GM15510 (cell line): ENCODE measurements around the gene CSTF3.

Experiments
- POLR2A ChIP-seq: IDR thresholded peaks from 3 replicates; pipeline ENCODE4 v1.6.1; 2011; ENCODE audit warnings: borderline replicate concordance; ENCODE audit not compliant: insufficient read length; ENCODE audit errors: extremely low read depth

CSTF3 gene

DNA sequence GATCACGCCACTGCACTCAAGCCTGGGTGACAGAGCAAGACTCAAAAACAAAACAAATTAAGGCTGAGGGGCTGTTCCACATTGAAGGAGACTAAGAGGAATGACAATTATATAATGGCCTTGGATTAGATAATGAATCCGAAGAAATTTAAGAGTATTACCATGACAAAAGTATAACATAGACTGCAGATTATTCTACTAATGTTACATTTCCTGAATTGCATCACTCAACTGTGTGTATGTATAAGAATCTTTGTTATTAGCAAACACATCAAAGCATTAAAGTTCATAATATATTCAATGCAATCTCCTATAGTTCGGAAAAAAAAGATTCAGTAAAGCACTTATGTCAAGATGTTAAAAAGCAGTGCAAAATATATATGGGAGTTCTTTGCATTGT, 27.5 kb downstream of the CSTF3 start:
- TF ChIP-seq POLR2A: no peak

DNA sequence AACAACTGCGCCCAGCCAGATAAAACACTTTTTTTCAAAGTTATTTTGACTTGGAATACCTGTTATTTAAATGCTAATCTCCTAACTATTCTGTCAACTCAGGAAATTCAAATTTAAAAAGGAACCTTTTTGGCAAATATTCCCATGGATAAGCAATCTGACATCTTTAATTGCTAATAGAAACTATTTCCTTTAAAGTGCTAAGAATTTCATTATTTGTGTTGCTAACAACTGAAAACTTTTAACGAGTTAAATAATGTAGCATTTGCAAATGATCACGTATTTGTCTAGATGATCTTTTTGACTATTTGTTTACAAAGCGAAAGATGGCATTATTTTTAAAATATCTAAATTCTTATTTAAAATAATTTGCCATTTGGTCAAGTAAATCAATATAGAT, 28.8 kb downstream of the CSTF3 start:
- no peak for TF ChIP-seq POLR2A

DNA sequence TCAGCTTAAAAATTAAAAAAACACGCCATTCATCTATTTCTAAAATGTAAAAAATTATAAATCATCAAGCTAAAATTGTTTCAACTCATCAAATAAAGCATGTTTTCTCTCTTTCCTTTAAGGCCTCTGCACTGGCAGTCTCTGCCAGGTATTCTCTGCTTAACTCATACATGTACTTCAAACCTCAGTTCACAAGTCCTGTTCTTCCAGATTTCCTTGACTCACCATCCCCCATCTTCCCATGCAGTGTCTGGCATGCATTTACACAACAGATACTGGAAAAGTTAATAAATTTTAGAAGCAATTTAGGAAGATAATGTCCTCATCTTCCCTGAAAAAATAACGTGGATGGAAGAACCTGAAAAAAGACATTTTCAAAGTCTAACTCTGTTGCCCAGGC, 32.5 kb downstream of the CSTF3 start:
- TF ChIP-seq POLR2A: no peak

DNA sequence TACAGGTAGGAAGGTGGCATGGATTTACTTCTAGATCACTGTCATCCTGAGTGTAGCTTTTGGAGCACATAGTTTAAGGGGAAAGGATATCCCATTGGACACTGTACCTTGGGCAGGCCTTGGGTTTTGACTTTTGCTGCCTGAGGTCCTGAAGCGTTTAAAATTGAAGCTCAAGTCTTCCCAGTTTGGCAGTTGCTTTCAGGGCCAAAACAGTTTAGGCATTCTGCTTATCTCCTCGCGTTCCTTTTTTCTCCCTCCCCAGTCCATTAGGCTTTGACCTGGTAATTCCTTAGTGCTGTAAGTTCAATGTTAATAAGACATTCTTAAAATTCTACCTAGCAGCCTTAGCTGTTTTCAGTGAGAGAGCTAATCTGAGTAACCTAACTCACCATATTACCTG, 35.7 kb downstream of the CSTF3 start:
- no peak for TF ChIP-seq POLR2A

DNA sequence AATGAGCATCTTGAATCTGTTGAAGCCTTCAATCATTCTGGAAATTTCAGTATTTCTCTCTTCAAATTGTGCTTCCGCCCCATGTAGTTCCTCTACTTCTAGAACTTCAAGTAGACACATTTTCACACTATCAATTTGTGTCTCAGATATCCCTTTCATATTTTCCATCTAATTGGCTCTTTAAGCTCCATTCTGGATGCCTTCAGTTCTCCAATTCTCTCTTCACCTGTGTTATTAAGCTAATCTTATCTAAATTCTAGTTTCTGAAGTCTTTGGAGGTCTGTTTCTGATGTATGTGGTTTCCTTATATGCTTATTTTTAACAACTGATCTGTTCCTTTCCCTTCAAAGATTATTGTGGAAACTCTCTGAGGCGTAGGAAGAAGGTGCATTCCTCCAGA, 36.3 kb downstream of the CSTF3 start:
- TF ChIP-seq POLR2A: no peak

DNA sequence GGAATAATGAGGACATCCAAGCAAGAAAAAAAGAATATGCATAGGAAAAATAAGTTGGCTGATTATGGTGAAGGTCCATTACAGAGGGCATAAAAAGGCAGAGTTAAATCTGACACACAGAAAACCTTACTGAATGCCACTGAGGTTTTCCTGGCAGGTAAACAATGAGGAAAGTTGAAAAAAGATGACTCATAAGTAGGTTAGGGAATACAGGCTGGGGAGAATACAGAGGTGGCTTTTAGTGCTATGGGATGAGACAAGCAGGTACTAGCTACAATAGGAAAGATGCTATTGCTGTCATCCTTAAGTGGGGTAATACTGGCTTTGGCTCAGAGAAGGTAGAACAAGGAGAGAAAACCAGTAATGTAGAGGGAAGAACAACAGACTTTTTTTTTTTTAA, 44.7 kb downstream of the CSTF3 start:
- TF ChIP-seq POLR2A: no peak

DNA sequence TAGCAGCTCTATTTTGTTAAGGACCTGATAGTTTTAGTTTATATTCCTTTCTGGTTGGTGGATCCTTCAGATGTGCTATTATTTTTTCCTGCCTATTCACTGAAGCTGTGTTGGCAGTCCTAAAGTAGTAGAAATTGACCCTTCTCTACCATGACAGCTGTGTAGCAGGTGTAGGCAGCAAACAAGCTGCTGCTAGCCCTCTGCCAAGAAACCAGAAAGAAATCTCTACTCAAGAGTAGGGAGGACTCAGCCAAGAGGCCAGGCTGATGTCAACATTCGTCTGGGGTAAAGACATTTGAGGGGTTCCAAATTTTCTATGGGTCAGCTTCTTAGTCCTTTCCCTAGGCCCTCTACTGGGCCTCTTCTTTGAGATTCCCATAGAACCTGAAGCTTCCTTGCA, 51.2 kb downstream of the CSTF3 start:
- no peak for TF ChIP-seq POLR2A

DNA sequence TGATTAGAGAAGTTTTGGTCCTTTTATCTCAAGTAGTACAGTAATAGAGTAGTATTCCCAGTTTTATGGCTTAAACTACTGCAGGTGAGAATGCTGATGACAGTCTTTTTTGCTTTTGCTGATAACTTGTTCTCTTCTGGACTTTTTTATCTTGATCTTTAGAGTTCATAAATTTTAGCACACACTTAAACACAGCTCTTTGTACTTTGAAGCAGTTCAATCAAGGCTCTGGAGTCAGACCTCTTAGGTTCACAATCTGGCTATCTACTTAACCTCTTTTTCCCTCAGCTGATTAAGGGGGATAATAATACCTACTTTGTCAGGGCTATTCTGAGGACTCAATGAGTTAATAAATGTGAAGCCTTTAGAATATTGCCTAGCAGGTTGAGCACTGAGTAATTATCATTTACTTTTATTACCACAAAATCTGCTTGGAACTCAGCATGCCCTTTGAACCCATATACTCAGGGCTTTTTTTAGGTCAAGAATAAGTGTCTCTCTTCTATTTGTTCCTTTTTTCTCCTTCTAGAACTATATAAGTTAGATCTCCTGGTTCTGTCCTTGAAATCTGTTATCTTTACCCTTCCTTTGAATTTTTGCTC, 51.9 kb downstream of the CSTF3 start:
- no peak for TF ChIP-seq POLR2A

DNA sequence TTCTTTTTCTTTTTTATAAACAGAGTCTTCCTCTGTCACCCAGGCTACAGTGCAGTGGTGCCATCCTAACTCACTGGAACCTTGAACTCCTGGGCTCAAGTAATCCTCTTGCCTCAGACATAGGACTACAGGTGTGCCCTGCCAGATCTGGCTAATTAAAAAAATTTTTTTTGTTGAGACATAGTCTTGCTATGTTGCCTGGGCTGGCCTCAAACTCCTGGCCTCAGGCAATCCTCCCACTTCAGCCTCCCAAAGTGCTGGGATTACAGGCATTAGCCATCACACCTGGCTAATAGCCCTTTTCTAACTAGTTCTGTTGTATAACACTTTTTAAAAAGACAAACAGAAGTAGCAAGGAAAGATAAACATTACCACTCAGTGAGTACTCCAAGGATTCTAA, 57.4 kb downstream of the CSTF3 start:
- TF ChIP-seq POLR2A: no peak

DNA sequence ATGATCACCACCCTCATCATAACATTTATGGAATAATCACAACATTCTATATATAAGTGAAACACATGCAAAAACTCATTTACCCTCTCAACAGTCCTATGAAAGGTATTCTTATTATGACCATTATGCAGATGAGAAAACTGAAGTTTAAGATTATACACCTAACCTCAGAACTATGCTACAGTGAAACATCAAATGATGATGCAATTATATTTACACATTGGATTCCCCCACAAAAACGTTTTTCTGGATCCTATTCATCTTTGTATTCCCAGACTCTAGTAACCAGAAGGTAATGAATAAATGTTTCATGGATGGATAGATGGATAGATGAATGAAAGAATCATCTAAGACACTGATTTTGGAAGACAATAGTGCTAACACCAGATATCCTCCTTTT, 67.1 kb downstream of the CSTF3 start:
- TF ChIP-seq POLR2A: no peak

DNA sequence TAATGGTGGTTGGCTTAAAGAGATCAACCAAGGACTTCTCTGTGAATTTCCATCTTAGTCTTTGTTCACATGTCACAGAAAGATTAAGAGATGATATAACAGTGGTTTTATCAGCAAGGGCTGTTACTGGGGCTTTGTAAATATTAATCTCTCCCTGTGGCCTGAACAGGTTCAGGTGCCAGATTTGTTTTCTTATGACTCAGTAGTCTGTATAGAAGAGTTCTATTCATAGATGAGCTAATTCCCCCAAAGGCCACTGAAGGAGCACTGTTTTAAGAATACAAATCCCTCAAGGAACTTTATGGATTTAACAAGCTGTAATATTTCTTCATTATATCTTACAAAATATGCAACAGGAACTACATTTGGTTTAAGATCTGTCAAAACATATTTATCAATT, 71.5 kb downstream of the CSTF3 start:
- TF ChIP-seq POLR2A: no peak

DNA sequence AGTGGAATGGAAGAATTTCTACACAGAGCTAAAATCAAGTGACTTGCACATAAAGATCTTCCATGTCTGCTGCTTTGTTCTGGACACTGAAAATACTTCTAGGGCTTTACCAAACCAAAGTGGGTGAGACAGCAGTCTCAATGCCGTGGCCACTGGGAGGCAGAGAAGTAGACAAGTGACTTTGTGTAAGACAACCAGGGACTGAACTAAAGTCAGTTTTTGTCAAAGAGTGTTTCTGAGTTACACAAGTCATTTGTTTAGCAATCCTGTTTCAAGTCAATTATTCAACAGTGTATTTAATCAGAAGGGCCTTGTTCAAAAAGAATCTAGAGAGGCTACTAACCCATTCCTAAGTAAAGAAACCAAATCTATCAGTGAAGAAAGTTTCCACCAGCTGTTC, 75.3 kb downstream of the CSTF3 start:
- no peak for TF ChIP-seq POLR2A

DNA sequence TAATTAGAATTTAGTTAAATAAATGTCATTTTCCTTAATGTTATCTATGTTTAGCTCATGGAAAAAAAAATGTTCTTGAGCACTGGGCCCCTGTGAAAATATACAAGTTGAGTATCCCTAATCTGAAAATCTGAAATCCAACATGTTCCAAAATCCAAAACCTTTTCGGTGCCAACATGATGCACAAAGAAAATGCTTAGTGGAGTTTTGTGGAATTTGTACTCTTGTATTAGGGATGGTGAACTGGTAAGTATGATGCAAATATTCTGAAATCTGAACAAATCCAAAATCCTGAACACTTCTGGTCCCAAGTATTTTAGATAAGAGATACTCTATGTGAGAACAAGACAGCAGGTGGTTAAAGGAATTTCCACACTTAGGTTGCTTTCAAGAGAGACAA, 77.4 kb downstream of the CSTF3 start:
- TF ChIP-seq POLR2A: no peak

DNA sequence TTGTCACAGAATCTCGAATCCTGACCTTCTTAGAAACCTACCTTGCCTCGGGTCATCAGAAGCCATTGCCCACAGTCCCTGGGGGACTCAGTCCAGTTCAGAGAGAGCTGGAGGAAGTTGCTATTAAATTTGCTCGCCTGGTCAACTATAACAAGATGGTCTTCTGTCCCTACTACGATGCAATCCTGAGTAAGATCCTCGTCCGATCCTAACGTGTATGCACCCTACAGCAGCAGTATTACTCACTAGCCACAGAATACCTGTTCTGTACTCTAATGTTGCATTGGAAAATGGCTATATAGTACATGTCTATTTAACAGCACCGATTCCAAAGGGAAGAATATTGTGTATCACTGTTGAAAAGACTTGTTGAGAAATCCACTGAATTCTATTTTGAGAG, 88.8 kb downstream of the CSTF3 start:
- TF ChIP-seq POLR2A: no peak

DNA sequence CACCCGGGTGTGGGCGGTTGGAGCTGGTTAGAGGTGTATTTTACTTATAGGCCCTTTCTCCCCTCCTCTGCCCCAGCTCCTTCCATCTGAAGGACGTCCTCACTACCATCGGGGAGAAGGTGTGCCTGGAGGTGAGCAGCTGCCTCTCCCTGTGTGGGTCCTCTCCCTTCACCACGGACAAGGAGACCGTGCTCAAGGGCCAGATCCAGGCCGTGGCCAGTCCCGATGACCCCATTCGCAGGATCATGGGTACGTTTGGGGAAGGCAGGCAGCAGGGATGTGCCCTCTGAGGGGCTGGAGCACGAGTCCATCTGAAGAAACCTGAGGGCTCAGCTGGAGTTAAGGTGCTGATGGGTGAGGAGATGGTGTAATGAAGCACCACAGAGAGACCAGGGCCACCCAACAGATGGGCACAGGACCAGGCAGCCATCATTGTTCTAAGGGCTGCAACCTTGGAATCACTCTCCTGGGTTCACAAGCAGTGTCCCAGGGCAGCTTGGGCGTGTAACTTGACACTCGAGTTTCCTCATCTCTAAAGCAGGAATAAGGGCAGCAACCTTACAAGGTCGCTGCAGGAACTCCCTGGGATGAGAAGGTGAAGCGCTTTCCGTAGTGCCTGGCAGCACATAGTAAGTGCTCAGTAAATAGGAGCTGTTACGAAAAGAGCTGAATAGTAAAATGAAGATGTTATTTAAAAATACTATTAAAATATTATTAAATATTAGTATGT, 92.5 kb downstream of the CSTF3 start:
- TF ChIP-seq POLR2A: no peak

DNA sequence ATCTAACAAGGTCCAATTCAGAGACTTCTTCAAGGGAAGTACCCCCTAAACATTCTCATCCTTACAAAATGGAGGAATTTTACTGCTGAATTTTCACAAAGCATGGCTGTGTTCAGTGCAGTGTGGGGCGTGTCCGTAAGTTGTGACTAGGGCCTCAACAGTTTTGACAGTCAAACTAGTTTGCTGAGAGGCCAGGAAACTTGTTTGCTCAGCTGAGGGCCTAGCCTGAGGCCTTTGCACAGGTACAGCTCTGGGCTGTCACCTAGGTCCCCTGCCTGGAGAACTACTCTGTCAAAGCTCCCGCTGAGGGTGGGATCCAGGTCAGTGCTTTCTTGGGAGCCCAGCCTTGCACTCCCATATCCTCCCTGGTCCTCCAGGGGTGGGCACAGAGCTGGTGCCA, 94.0 kb downstream of the CSTF3 start:
- TF ChIP-seq POLR2A: no peak

DNA sequence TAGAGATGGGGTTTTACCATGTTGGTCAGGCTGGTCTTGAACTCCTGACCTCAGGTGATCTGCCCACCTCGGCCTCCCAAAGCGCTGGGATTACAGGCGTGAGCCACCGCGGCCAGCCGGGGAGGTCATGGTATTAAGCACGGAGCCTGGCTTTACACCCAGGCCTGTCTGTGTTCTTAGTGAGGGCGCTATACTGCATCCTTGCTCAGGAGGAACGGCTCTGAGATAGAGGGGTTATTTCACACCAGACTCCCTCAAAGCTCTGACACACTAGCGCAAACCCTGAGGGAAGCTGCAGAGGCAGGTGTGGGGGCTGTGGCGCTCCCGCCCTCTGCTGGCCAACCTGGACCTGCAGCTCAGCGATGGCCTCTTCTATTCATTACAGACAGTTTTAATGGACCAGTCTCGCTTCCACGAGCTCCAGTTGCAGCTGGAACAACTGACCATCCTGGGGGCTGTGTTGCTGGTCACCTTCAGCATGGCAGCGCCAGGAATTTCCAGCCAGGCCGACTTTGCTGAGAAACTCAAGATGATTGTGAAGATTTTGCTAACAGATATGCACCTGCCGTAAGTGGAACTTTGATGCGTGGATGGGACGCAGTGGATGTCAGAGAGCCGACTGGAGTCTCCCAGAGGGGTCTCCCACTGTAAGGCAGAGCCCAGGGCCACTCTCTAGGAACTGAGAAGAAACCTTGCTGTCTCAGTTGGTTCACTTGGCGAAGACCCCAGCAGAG, 95.7 kb downstream of the CSTF3 start:
- TF ChIP-seq POLR2A: no peak

DNA sequence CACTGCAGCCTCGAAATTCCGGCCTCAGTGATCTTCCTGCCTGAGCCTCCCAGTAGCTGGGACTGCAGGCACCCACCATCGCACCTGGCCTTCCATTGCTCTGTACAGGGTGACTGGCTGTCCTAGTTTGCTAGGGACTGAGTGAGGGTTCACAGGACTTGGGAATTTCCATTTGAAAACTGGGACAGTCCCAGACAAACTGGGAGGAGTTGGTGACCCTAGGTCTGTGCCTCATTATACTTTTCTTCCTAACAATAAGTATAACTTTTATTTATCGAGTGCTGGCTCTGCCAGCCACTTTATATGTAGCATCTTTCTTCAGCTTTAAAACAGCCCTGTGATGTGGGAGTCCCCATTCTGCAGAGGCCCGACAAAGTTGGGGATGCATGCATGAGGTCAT, 96.4 kb downstream of the CSTF3 start:
- no peak for TF ChIP-seq POLR2A
